KOPT-K1 (cell line): ENCODE data around the gene LDAF1.
"Not testable (repeated sequence)": the region's sequence is repeated elsewhere in the genome, so short reads cannot be mapped to it uniquely, and the experiment has no call there.

Source experiments
- H3K27ac ChIP-seq: fragments of 200-600 bp; sonication (generic); 2 replicates; pipeline ENCODE4 v1.5.1; 2016; ENCODE audit warnings: antibody characterized with exemption, mild to moderate bottlenecking, low read depth, low read length; ENCODE audit not compliant: poor library complexity, severe bottlenecking
- H3K36me3 ChIP-seq: fragments of 200-600 bp; sonication (generic); 2 replicates; pipeline ENCODE4 v1.5.1; 2017; ENCODE audit warnings: antibody characterized with exemption, mild to moderate bottlenecking, low read length, moderate library complexity; ENCODE audit not compliant: insufficient read depth
- H3K9me3 ChIP-seq: fragments of 200-600 bp; sonication (generic); 2 replicates; pipeline ENCODE4 v1.5.1; 2017; ENCODE audit warnings: antibody characterized with exemption, low read length, mild to moderate bottlenecking; ENCODE audit not compliant: insufficient read depth, poor library complexity, severe bottlenecking

Gene LDAF1

GRCh38 chr16:21158208-21159110 is at the start of gene LDAF1:
TSS of gene LDAF1 (plus strand) at chr16:21158674. CDS start at chr16:21161183, 2,509 bp downstream.
- Histone ChIP-seq H3K9me3 (no peaks in the 10 kb centered on the region), H3K36me3 (peaks cover 6% of the 10 kb centered on the region; the same call in 1 of the 2 replicates), H3K27ac (peak within 1 kb of the TSS; percentile 25)

- not testable (repeated sequence) for H3K9me3 ChIP-seq, H3K36me3 ChIP-seq, H3K27ac ChIP-seq
Measured at GRCh38 chr16:21115551-21115950, 42.9 kb upstream of the LDAF1 start.

- H3K36me3 ChIP-seq: no peaks in the 10 kb centered on the region
- no peaks in the 10 kb centered on the region for H3K9me3 ChIP-seq
- H3K27ac ChIP-seq: no peak overlapping the region
Measured at GRCh38 chr16:21116148-21116693, 42.3 kb upstream of the LDAF1 start.

- no peaks in the 10 kb centered on the region for H3K36me3 ChIP-seq
- H3K27ac ChIP-seq: no peak overlapping the region
- H3K9me3 ChIP-seq: no peaks in the 10 kb centered on the region
Measured at GRCh38 chr16:21117567-21117966, 40.9 kb upstream of the LDAF1 start.

GRCh38 chr16:21120976-21121520 is 37.4 kb upstream of the LDAF1 start:
- H3K36me3 ChIP-seq: no peaks in the 10 kb centered on the region
- H3K9me3 ChIP-seq: no peaks in the 10 kb centered on the region
- no peak overlapping the region for H3K27ac ChIP-seq

GRCh38 chr16:21125191-21125590 is 33.3 kb upstream of the LDAF1 start:
- no peak overlapping the region for H3K27ac ChIP-seq

GRCh38 chr16:21126518-21126917 is 32.0 kb upstream of the LDAF1 start:
- Histone ChIP-seq H3K27ac (no peak overlapping the region), H3K9me3 (no peaks in the 10 kb centered on the region), H3K36me3 (no peaks in the 10 kb centered on the region)

More at GRCh38 chr16:21125191-21125590, 33.3 kb upstream of the LDAF1 start:
- Histone ChIP-seq H3K9me3 (no peaks in the 10 kb centered on the region), H3K36me3 (no peaks in the 10 kb centered on the region)

- Histone ChIP-seq H3K36me3 (no peaks in the 10 kb centered on the region), H3K27ac (no peak overlapping the region), H3K9me3 (no peaks in the 10 kb centered on the region)
Measured at GRCh38 chr16:21128991-21129390, 29.5 kb upstream of the LDAF1 start.

GRCh38 chr16:21130811-21131210 is 27.7 kb upstream of the LDAF1 start:
- H3K9me3 ChIP-seq: no peaks in the 10 kb centered on the region
- H3K27ac ChIP-seq: no peak overlapping the region
- no peaks in the 10 kb centered on the region for H3K36me3 ChIP-seq

GRCh38 chr16:21134053-21134452 is 24.4 kb upstream of the LDAF1 start:
- no peaks in the 10 kb centered on the region for H3K36me3 ChIP-seq
- H3K27ac ChIP-seq: no peak overlapping the region
- H3K9me3 ChIP-seq: no peaks in the 10 kb centered on the region

GRCh38 chr16:21145738-21146137 is 12.7 kb upstream of the LDAF1 start:
- peaks cover 11% of the 10 kb centered on the region for H3K9me3 ChIP-seq
- no peaks in the 10 kb centered on the region for H3K36me3 ChIP-seq

GRCh38 chr16:21150375-21151001 is 8.0 kb upstream of the LDAF1 start, which contains the start of gene DNAH3:
TSS of gene DNAH3 (minus strand) at chr16:21150846. CDS start at chr16:21150319, 527 bp downstream.
- H3K9me3 ChIP-seq: no peaks in the 10 kb centered on the region
- H3K27ac ChIP-seq: no peak within 1 kb of the TSS
- no peaks in the 10 kb centered on the region for H3K36me3 ChIP-seq

More at GRCh38 chr16:21145738-21146137, 12.7 kb upstream of the LDAF1 start:
- H3K27ac ChIP-seq: no peak overlapping the region

- H3K27ac ChIP-seq, H3K36me3 ChIP-seq, H3K9me3 ChIP-seq: not testable (repeated sequence)
Measured at GRCh38 chr16:21152160-21153030, 6.1 kb upstream of the LDAF1 start.

GRCh38 chr16:21153124-21153729 is 5.2 kb upstream of the LDAF1 start:
- not testable (repeated sequence) for H3K36me3 ChIP-seq, H3K9me3 ChIP-seq, H3K27ac ChIP-seq
